H9 (cell line): ENCODE measurements around the gene PABPN1. TPM values are rescaled to one million over a fixed set of nuclear protein-coding genes. Genes with fewer than 3 reads are reported as not detected.

Experiments used
- DNase-seq: peaks from one replicate; pipeline ENCODE4 v3.0.0-alpha.2; 2017
- H2AFZ ChIP-seq: one replicate; pipeline ENCODE4 v1.6.1; 2013; ENCODE audit warnings: mild to moderate bottlenecking, low read length, control low read depth, moderate library complexity
- H2AK5ac ChIP-seq: 2 replicates; pipeline ENCODE4 v1.6.1; 2013; ENCODE audit warnings: low read length, control low read depth, mixed read lengths; ENCODE audit not compliant: insufficient read length
- H2BK120ac ChIP-seq: one replicate; pipeline ENCODE4 v1.6.1; 2013; ENCODE audit warnings: low read depth, mild to moderate bottlenecking, low read length, control low read depth, inconsistent platforms; ENCODE audit not compliant: poor library complexity, severe bottlenecking
- H2BK12ac ChIP-seq: 2 replicates; pipeline ENCODE4 v1.6.1; 2013; ENCODE audit warnings: low read length, control low read depth, mixed read lengths, low read depth; ENCODE audit not compliant: insufficient read length
- H2BK15ac ChIP-seq: 2 replicates; pipeline ENCODE4 v1.6.1; 2013; ENCODE audit warnings: low read depth, low read length, control low read depth
- H2BK20ac ChIP-seq: one replicate; pipeline ENCODE4 v1.6.1; 2013; ENCODE audit warnings: low read depth, mild to moderate bottlenecking, low read length, control low read depth, inconsistent platforms; ENCODE audit not compliant: poor library complexity, severe bottlenecking
- H2BK5ac ChIP-seq: 2 replicates; pipeline ENCODE4 v1.6.1; 2013; ENCODE audit warnings: low read length, control low read depth, mixed read lengths; ENCODE audit not compliant: insufficient read length
- H3K14ac ChIP-seq: 2 replicates; pipeline ENCODE4 v1.6.1; 2013; ENCODE audit warnings: low read length, control low read depth; ENCODE audit not compliant: insufficient read depth
- H3K18ac ChIP-seq: 2 replicates; pipeline ENCODE4 v1.6.1; 2013; ENCODE audit warnings: low read depth, mild to moderate bottlenecking, mixed read lengths, low read length, control low read depth; ENCODE audit not compliant: insufficient read length
- H3K23ac ChIP-seq: 2 replicates; pipeline ENCODE4 v1.6.1; 2013; ENCODE audit warnings: low read length, control low read depth, mixed read lengths, low read depth; ENCODE audit not compliant: insufficient read length
- H3K23me2 ChIP-seq: 2 replicates; pipeline ENCODE4 v1.6.1; 2013; ENCODE audit warnings: low read depth, mild to moderate bottlenecking, mixed read lengths, low read length, control low read depth; ENCODE audit not compliant: insufficient read length, poor library complexity, severe bottlenecking
- H3K27ac ChIP-seq: 2 replicates; pipeline ENCODE4 v1.5.1; 2013; ENCODE audit warnings: low read length, control low read depth, mixed read lengths, low read depth; ENCODE audit not compliant: insufficient read length
- H3K27me3 ChIP-seq: 2 replicates; pipeline ENCODE4 v1.6.1; 2013; ENCODE audit warnings: low read length, control low read depth, inconsistent platforms; ENCODE audit not compliant: insufficient read depth
- H3K4ac ChIP-seq: 2 replicates; pipeline ENCODE4 v1.6.1; 2013; ENCODE audit warnings: low read depth, mild to moderate bottlenecking, control low read depth, inconsistent platforms, low read length, moderate library complexity
- H3K4me1 ChIP-seq: 2 replicates; pipeline ENCODE4 v1.6.1; 2013; ENCODE audit warnings: low read length, control low read depth, inconsistent platforms; ENCODE audit not compliant: insufficient read depth
- H3K4me2 ChIP-seq: 2 replicates; pipeline ENCODE4 v1.6.1; 2013; ENCODE audit warnings: low read length, control low read depth, mixed read lengths; ENCODE audit not compliant: insufficient read length, insufficient read depth
- H3K56ac ChIP-seq: 2 replicates; pipeline ENCODE4 v1.6.1; 2013; ENCODE audit warnings: low read depth, mild to moderate bottlenecking, mixed read lengths, low read length, control low read depth; ENCODE audit not compliant: insufficient read length
- H3K79me1 ChIP-seq: 2 replicates; pipeline ENCODE4 v1.6.1; 2013; ENCODE audit warnings: low read depth, mild to moderate bottlenecking, moderate library complexity, low read length, control low read depth, inconsistent platforms; ENCODE audit not compliant: insufficient read depth, poor library complexity, severe bottlenecking
- H3K79me2 ChIP-seq: 2 replicates; pipeline ENCODE4 v1.6.1; 2013; ENCODE audit warnings: low read length, control low read depth, inconsistent platforms; ENCODE audit not compliant: insufficient read depth
- H3K9ac ChIP-seq: 2 replicates; pipeline ENCODE4 v1.6.1; 2013; ENCODE audit warnings: low read length, control low read depth, mixed read lengths; ENCODE audit not compliant: insufficient read length; ENCODE audit errors: extremely low read depth
- H3K9me3 ChIP-seq: one replicate; pipeline ENCODE4 v1.6.1; 2013; ENCODE audit warnings: low read depth, low read length, inconsistent platforms; ENCODE audit not compliant: control insufficient read depth
- H3T11ph ChIP-seq: one replicate; pipeline ENCODE4 v1.6.1; 2013; ENCODE audit warnings: mild to moderate bottlenecking, low read length, control low read depth, inconsistent platforms
- H4K20me1 ChIP-seq: one replicate; pipeline ENCODE4 v1.6.1; 2013; ENCODE audit not compliant: control insufficient read depth, insufficient read length, insufficient read depth
- H4K5ac ChIP-seq: 2 replicates; pipeline ENCODE4 v1.6.1; 2013; ENCODE audit warnings: low read depth, mild to moderate bottlenecking, mixed read lengths, low read length, control low read depth; ENCODE audit not compliant: insufficient read length
- H4K8ac ChIP-seq: replicated peaks from 2 replicates; pipeline ENCODE4 v1.6.1; 2013; ENCODE audit warnings: low read length, control low read depth, mixed read lengths, low read depth; ENCODE audit not compliant: insufficient read length
- H4K91ac ChIP-seq: 2 replicates; pipeline ENCODE4 v1.6.1; 2013; ENCODE audit warnings: low read depth, mild to moderate bottlenecking, moderate library complexity, mixed read lengths, low read length, control low read depth; ENCODE audit not compliant: insufficient read length
- H3K27ac Mint-ChIP-seq, 3 experiments: 2 replicates in 2 of 3; 3 replicates in 1 of 3; pipeline ENCODE4 v1.8.0; 2020 to 2021; ENCODE audit warnings: mixed read lengths in 3 of 3, mild to moderate bottlenecking in 1 of 3, moderate library complexity in 1 of 3
- H3K27me3 Mint-ChIP-seq: 2 replicates; pipeline ENCODE4 v1.8.0; 2021; ENCODE audit warnings: low read depth, mild to moderate bottlenecking, moderate library complexity, mixed read lengths
- H3K36me3 Mint-ChIP-seq, 3 experiments: 2 replicates in 2 of 3; 3 replicates in 1 of 3; pipeline ENCODE4 v1.8.0; 2020 to 2021; ENCODE audit warnings: low read depth in 3 of 3, mixed read lengths in 3 of 3; ENCODE audit not compliant: insufficient read depth in 1 of 3
- H3K4me1 Mint-ChIP-seq, 2 experiments: 2 replicates each; pipeline ENCODE4 v1.8.0; 2020; ENCODE audit warnings: mixed read lengths in 2 of 2
- H3K4me3 Mint-ChIP-seq, 2 experiments: 2 replicates in 1 of 2; 3 replicates in 1 of 2; pipeline ENCODE4 v1.8.0; 2020 to 2021; ENCODE audit warnings: mild to moderate bottlenecking in 2 of 2, mixed read lengths in 2 of 2, moderate library complexity in 1 of 2
- H3K9me3 Mint-ChIP-seq, 2 experiments: 2 replicates in 1 of 2; 3 replicates in 1 of 2; pipeline ENCODE4 v1.8.0; 2020; ENCODE audit warnings: mild to moderate bottlenecking in 2 of 2, mixed read lengths in 2 of 2, moderate library complexity in 1 of 2
- WGBS: extraction: QIAGEN DNeasy Blood & Tissue Kit; methylation state at CpG from one replicate; pipeline ENCODE4 v1.1.7; 2013; ENCODE audit warnings: missing lambda C conversion rate, low lambda C conversion rate, mixed read lengths; ENCODE audit not compliant: insufficient read length; ENCODE audit errors: extremely low coverage; 5-methylcytosine and 5-hydroxymethylcytosine counted together
- total RNA-seq: library from RNA; stranded (reverse); gene quantifications from 2 replicates; pipeline ENCODE4 v1.2.1, GENCODE V29; 2021
- TF ChIP-seq, protein P1 (sequence below): fragments of 200-600 bp; sonication (generic); conservative IDR thresholded peaks from 3 replicates; pipeline ENCODE4 v1.8.0; 2021; ENCODE audit warnings: antibody characterized with exemption, mild to moderate bottlenecking

PABPN1 gene
- total RNA-seq, 1 experiment from 2014 or later: 333 TPM

- H2BK20ac ChIP-seq: no peak overlapping the region
- TF ChIP-seq, protein P1, sequence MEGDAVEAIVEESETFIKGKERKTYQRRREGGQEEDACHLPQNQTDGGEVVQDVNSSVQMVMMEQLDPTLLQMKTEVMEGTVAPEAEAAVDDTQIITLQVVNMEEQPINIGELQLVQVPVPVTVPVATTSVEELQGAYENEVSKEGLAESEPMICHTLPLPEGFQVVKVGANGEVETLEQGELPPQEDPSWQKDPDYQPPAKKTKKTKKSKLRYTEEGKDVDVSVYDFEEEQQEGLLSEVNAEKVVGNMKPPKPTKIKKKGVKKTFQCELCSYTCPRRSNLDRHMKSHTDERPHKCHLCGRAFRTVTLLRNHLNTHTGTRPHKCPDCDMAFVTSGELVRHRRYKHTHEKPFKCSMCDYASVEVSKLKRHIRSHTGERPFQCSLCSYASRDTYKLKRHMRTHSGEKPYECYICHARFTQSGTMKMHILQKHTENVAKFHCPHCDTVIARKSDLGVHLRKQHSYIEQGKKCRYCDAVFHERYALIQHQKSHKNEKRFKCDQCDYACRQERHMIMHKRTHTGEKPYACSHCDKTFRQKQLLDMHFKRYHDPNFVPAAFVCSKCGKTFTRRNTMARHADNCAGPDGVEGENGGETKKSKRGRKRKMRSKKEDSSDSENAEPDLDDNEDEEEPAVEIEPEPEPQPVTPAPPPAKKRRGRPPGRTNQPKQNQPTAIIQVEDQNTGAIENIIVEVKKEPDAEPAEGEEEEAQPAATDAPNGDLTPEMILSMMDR: peak; percentile 93
- no peaks in the 10 kb centered on the region for H3K9me3 ChIP-seq
- no peak overlapping the region for H3K4me3 Mint-ChIP-seq
- no peak overlapping the region for H3K18ac ChIP-seq
- no peaks in the 10 kb centered on the region for H3K79me1 ChIP-seq
- no peak overlapping the region for H2AFZ ChIP-seq
- peaks cover 2% of the 10 kb centered on the region; the same call in 1 of the 2 replicates for H3K27me3 Mint-ChIP-seq
- H3T11ph ChIP-seq: no peak overlapping the region
- no peak overlapping the region for H2BK12ac ChIP-seq
- no peak overlapping the region for H2BK5ac ChIP-seq
- WGBS: no CpG with 5 or more reads among the region's 4 CpGs
- H3K9ac ChIP-seq: no peak overlapping the region
- H2BK120ac ChIP-seq: no peak overlapping the region
- H2BK15ac ChIP-seq: no peak overlapping the region
- H3K36me3 Mint-ChIP-seq: peaks cover 17 to 32% (median 31%) of the 10 kb centered on the region in 3 experiments
- H3K23ac ChIP-seq: no peak overlapping the region
- H3K27ac Mint-ChIP-seq: no peak overlapping the region
- H4K20me1 ChIP-seq: no peaks in the 10 kb centered on the region
- no peak overlapping the region for H4K91ac ChIP-seq
- H3K4me1 Mint-ChIP-seq: peaks cover 1 to 4% of the 10 kb centered on the region in 2 experiments
- H4K8ac ChIP-seq: no peak overlapping the region
- H3K56ac ChIP-seq: no peak overlapping the region
- no peaks in the 10 kb centered on the region for H3K27me3 ChIP-seq
- H3K23me2 ChIP-seq: no peaks in the 10 kb centered on the region
- no peak overlapping the region for H2AK5ac ChIP-seq
- H4K5ac ChIP-seq: no peak overlapping the region
- no peaks in the 10 kb centered on the region for H3K4me1 ChIP-seq
- H3K9me3 Mint-ChIP-seq: no peaks in the 10 kb centered on the region
- H3K4me2 ChIP-seq: no peak overlapping the region
- no peak overlapping the region for H3K4ac ChIP-seq
- no peaks in the 10 kb centered on the region for H3K79me2 ChIP-seq
- DNase-seq: peak; percentile 62
- H3K14ac ChIP-seq: no peak overlapping the region
- no peak overlapping the region for H3K27ac ChIP-seq
Observed at GRCh38 chr14:23327947-23328744, 6.9 kb downstream of the PABPN1 start.
